CD4-positive, alpha-beta T cell treated with Interleukin-2 at 100 ng/mL for 4 hours (primary cell): Measurements from ENCODE around the gene CNPY4.

ENCODE experiments used
- DNase-seq: peaks from one replicate; pipeline ENCODE4 v3.0.0-alpha.2; 2020; ENCODE audit warnings: low spot score

Gene CNPY4

DNA sequence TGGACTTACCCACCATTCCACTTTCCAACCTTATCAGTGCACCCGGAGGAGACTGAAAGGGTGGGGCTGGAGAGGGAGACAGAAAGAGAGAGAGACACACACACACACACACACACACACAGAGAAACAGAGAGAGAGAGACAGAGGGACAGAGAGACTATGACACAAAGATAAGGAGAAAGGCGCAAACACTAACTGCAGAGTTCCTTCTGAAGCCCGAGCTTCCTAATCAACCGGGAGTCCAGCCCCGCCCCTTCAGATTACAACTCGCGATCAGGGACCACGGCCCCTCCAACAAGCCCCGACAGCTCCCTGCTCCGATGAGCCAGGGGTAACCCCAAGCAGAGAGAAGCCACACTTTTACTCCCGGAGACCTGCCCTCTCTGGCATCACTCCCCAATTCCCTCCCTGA is 48.5 kb downstream of the CNPY4 start:
- no peak for DNase-seq

DNA sequence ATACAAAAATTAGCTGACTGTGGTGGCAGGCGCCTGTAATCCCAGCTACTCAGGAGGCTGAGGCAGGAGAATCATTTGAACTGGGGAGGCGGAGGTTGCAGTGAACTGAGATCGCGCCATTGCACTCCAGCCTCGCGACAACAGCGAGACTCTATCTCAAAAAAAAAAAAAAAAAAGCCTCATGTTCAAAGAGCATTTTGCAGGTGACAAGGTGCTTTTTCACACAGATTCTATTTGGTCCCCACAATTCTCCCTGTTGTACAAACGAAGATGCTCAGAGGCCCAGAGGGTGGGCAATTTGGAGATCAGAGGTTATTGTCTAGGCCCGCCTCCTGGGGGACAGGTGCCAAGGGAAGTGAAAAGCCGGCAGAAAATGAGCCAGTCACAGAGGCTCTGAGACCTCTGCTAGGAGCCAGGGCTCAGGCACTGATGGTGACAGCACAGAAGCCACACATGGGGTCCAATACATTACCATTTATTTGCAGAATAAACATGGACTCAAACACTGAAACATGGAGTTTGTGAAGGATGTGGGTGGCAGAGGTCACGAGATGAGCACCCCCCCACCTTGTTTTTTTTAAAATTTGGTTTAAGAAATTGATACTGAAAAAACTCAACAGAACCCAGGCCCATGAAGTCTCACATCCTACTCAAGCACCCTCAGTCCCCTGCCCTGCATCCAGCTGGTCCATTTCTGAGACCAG is 49.9 kb downstream of the CNPY4 start:
- no peak for DNase-seq

- DNase-seq: no peak
Observed at GRCh38 chr7:100170101-100170897, 50.9 kb downstream of the CNPY4 start.

GRCh38 chr7:100171087-100171681 is 51.8 kb downstream of the CNPY4 start:
- DNase-seq: peak; percentile 25

DNA sequence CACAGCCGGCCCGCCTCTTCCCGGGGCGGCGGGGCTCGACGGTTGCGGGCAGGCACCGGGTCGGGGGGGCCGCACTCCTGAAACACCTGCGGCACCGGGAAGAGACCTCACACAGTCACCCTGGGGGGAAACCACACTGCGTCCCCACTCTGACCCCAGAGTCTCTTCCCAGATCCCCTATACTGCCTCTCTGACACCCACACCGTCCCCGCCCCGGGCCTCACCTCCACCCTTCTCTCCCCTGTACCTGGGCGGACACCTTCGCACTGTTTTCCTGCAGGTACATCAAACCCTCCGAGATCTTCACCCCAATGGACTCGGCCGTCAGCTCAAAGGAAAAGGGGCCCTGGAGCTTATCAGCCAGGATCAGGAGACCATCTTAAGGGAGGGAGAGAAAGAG is 52.4 kb downstream of the CNPY4 start:
- DNase-seq: no peak

GRCh38 chr7:100173806-100174495 is 54.5 kb downstream of the CNPY4 start:
- DNase-seq: no peak

DNA sequence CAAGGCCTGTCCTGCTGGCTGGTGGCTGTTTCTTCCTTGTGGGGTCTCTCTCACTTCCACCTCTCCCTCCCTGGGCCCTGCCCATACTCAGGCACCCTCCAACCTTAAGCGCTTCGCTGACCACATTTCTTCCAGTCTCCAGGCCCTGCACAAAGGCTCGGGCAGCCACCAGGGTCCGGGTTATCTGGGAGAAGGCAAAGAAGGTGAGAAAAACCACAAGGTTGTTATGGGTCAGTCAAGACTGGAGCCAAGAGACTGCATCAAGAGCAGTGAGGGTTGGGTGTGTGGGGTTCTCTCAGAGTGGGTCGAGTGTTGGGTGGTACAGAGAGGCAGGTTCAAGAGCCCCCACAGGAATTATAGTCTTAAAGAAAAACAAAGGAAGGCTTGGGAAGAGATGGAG is 55.1 kb downstream of the CNPY4 start:
- DNase-seq: no peak
